K562 (cell line): ENCODE measurements around the gene ABT1. TPM values are rescaled to one million over a fixed set of nuclear protein-coding genes. Genes with fewer than 3 reads are reported as not detected.

Experiments used
- CHD4 ChIP-seq: fragments of 200-600 bp; sonication (generic); IDR thresholded peaks from 3 replicates; pipeline ENCODE4 v1.6.1; 2012; ENCODE audit warnings: low read depth, mild to moderate bottlenecking, mixed read lengths, low read length, inconsistent platforms; ENCODE audit not compliant: insufficient read depth, insufficient replicate concordance, poor library complexity, severe bottlenecking
- FOS ChIP-seq: IDR thresholded peaks from 3 replicates; pipeline ENCODE4 v1.6.1; 2011; ENCODE audit not compliant: insufficient read length; ENCODE audit errors: extremely low read depth
- ID3 ChIP-seq, 2 experiments: fragments of 250-450 bp in 1 of 2; fragments of 450-650 bp in 1 of 2; sonication (Bioruptor Pico) in 1 of 2; IDR thresholded peaks; 2 replicates each; pipeline versions ENCODE4 v1.6.1 to v1.8.0; 2016 to 2021; ENCODE audit warnings: mild to moderate bottlenecking in 2 of 2, moderate library complexity in 2 of 2, missing compliant biosample characterization in 1 of 2, missing genetic modification characterization in 1 of 2
- MCM5 ChIP-seq: fragments of 450-650 bp; IDR thresholded peaks from 2 replicates; pipeline ENCODE4 v1.6.1; 2016; ENCODE audit warnings: low read depth
- MIER1 ChIP-seq: fragments of 450-650 bp; IDR thresholded peaks from 2 replicates; pipeline ENCODE4 v1.6.1; 2016; ENCODE audit warnings: antibody characterized with exemption, mild to moderate bottlenecking, low read depth
- MITF ChIP-seq: IDR thresholded peaks from 2 replicates; pipeline ENCODE4 v1.6.1; 2014; ENCODE audit warnings: antibody characterized with exemption
- NR4A1 ChIP-seq, 2 experiments: fragments of 250-450 bp in 1 of 2; fragments of 450-650 bp in 1 of 2; sonication (Bioruptor Pico) in 1 of 2; IDR thresholded peaks; 2 replicates each; pipeline versions ENCODE4 v1.4.0 to v1.6.1; 2016 to 2020; ENCODE audit warnings: mild to moderate bottlenecking in 2 of 2, missing compliant biosample characterization in 1 of 2, missing genetic modification characterization in 1 of 2, moderate library complexity in 1 of 2
- TOE1 ChIP-seq, 2 experiments: fragments of 450-650 bp in 1 of 2; sonication (generic) in 1 of 2; formaldehyde crosslinking in 1 of 2; IDR thresholded peaks; 2 replicates each; pipeline versions ENCODE4 v1.7.1 to v1.8.0; 2016 to 2022; ENCODE audit warnings: borderline replicate concordance in 2 of 2, mild to moderate bottlenecking in 2 of 2, antibody characterized with exemption in 1 of 2, inconsistent platforms in 1 of 2, low read depth in 1 of 2, missing genetic modification reagents in 1 of 2, moderate library complexity in 1 of 2
- ZC3H8 ChIP-seq: fragments of 450-650 bp; IDR thresholded peaks from 2 replicates; pipeline ENCODE4 v1.6.1; 2017
- polyA plus RNA-seq, 8 experiments: library from polyadenylated mRNA; depleted of rRNA in 4 of 8; stranded (reverse) in 5 of 8; unstranded in 3 of 8; fragments of >200 nt; fragmentation: Nextera tagmentation in 2 of 8; fragmentation: Illumina TruSeq in 1 of 8; extraction: Ambion mirVana in 2 of 8; extraction: Trizol in 1 of 8; gene quantifications; 2 replicates each; pipeline versions ENCODE4 v1.2.1 to v1.2.3, GENCODE V29; 2011 to 2014; ENCODE audit warnings: inconsistent platforms in 1 of 8, missing spikeins in 1 of 8
- total RNA-seq, 7 experiments: library from RNA; depleted of rRNA in 6 of 7; stranded (reverse); fragments of >200 nt in 6 of 7; fragmentation: Illumina TruSeq in 2 of 7; extraction: Trizol in 2 of 7; gene quantifications; 2 replicates each; pipeline versions ENCODE4 v1.2.1 to v1.2.3, GENCODE V29; 2011 to 2021; ENCODE audit warnings: low replicate concordance in 1 of 7
- TF ChIP-seq, protein P1 (sequence below): fragments of 450-650 bp; IDR thresholded peaks from one replicate; pipeline ENCODE4 v1.6.1; 2018; ENCODE audit warnings: mild to moderate bottlenecking, moderate library complexity; ENCODE audit not compliant: partially characterized antibody
- TF ChIP-seq, protein P2 (sequence below), 2 experiments: fragments of 450-650 bp in 1 of 2; IDR thresholded peaks; 2 replicates each; pipeline ENCODE4 v1.6.1; 2011 to 2017; ENCODE audit warnings: low read depth in 2 of 2, antibody characterized with exemption in 1 of 2, borderline replicate concordance in 1 of 2, low read length in 1 of 2, mild to moderate bottlenecking in 1 of 2, mixed read lengths in 1 of 2; ENCODE audit not compliant: control insufficient read depth in 1 of 2

Gene ABT1
- total and polyA plus RNA-seq, 9 of the 15 experiments (the other 6 are each of a cell fraction or from before 2014, with no cell fraction given) = 8.8 to 52.7 (median 40.7) TPM

- TF ChIP-seq, protein P1, sequence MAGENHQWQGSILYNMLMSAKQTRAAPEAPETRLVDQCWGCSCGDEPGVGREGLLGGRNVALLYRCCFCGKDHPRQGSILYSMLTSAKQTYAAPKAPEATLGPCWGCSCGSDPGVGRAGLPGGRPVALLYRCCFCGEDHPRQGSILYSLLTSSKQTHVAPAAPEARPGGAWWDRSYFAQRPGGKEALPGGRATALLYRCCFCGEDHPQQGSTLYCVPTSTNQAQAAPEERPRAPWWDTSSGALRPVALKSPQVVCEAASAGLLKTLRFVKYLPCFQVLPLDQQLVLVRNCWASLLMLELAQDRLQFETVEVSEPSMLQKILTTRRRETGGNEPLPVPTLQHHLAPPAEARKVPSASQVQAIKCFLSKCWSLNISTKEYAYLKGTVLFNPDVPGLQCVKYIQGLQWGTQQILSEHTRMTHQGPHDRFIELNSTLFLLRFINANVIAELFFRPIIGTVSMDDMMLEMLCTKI = no peak
- TF ChIP-seq, protein P2, sequence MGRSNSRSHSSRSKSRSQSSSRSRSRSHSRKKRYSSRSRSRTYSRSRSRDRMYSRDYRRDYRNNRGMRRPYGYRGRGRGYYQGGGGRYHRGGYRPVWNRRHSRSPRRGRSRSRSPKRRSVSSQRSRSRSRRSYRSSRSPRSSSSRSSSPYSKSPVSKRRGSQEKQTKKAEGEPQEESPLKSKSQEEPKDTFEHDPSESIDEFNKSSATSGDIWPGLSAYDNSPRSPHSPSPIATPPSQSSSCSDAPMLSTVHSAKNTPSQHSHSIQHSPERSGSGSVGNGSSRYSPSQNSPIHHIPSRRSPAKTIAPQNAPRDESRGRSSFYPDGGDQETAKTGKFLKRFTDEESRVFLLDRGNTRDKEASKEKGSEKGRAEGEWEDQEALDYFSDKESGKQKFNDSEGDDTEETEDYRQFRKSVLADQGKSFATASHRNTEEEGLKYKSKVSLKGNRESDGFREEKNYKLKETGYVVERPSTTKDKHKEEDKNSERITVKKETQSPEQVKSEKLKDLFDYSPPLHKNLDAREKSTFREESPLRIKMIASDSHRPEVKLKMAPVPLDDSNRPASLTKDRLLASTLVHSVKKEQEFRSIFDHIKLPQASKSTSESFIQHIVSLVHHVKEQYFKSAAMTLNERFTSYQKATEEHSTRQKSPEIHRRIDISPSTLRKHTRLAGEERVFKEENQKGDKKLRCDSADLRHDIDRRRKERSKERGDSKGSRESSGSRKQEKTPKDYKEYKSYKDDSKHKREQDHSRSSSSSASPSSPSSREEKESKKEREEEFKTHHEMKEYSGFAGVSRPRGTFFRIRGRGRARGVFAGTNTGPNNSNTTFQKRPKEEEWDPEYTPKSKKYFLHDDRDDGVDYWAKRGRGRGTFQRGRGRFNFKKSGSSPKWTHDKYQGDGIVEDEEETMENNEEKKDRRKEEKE (IDR thresholded peaks at IDR 0.05; ENCODE audit: borderline replicate concordance in 1 of 2, control insufficient read depth in 1 of 2, low read depth in 2 of 2, low read length in 1 of 2) = 0 out of 4 replicates have a peak, but pooled peaks of 1 of the 2 experiments have one; percentile 67
- no peak for TF ChIP-seq ID3 (CRISPR knock-in tag; IDR thresholded peaks at IDR 0.05)
- peak; percentile 69; the same call in 1 of the 2 replicates for TF ChIP-seq ID3 (tag; IDR thresholded peaks at IDR 0.05)
- TF ChIP-seq CHD4 = no peak
- TF ChIP-seq MITF = no peak
- TF ChIP-seq MIER1 = no peak
- TF ChIP-seq MCM5 = no peak
- peak; percentile 37; the same call in 1 of the 2 replicates for TF ChIP-seq TOE1 (IDR thresholded peaks at IDR 0.05; ENCODE audit: borderline replicate concordance)
- no peak; the same call in 1 of the 2 replicates for TF ChIP-seq TOE1 (CRISPR knock-in tag; IDR thresholded peaks at IDR 0.05; ENCODE audit: borderline replicate concordance, low read depth)
- 0 out of 2 replicates have a peak, but pooled peaks have one; percentile 77 for TF ChIP-seq NR4A1 (CRISPR knock-in tag; IDR thresholded peaks at IDR 0.05)
- TF ChIP-seq NR4A1 (tag; IDR thresholded peaks at IDR 0.05) = peak; percentile 71; the same call in 1 of the 2 replicates
- TF ChIP-seq ZC3H8 = no peak
- no peak for TF ChIP-seq FOS
Measured at GRCh38 chr6:26595669-26596269, 984 bp upstream of the ABT1 start (continued).
